HS-5 (cell line): ENCODE measurements around the gene KLLN.
"Not testable (repeated sequence)": the region's sequence is repeated elsewhere in the genome, so short reads cannot be mapped to it uniquely, and the experiment has no call there.

Experiments used
- DNase-seq: peaks from one replicate; pipeline ENCODE4 v3.0.0-alpha.2; 2012; ENCODE audit warnings: low read depth

KLLN gene

DNA sequence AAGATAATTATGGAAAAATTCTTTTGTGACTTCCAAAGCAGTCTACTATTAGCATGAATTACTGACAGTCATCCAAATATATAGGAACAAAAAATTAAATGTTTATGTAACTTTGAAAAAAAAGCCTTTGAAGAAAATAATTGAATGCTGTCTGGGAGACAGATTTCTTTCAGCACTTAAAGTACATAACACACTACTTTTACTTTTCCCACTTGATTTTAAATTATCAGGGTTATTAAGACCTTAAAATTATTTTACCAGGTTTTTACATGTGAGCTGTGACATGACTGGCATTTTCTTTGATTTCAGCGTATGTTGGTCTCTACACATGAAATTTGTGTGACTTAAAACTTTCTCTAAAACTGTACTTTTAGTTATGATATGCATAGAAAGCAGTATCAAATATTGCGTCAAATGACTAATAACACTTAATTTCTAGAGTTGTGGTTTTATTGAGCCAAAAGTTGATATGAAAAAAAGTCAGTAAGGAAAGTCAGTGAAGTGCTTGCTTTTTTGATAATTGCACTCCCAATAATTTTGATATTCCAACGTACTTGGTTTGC is 3.2 kb upstream of the KLLN start:
- DNase-seq = no peak

- no peak for DNase-seq
Observed at GRCh38 chr10:87865241-87865881, 2.0 kb upstream of the KLLN start.

GRCh38 chr10:87864496-87865059 is 1.2 kb upstream of the KLLN start:
- no peak for DNase-seq

- not testable (repeated sequence) for DNase-seq
Observed at GRCh38 chr10:87863951-87864495, 690 bp upstream of the KLLN start.

DNA sequence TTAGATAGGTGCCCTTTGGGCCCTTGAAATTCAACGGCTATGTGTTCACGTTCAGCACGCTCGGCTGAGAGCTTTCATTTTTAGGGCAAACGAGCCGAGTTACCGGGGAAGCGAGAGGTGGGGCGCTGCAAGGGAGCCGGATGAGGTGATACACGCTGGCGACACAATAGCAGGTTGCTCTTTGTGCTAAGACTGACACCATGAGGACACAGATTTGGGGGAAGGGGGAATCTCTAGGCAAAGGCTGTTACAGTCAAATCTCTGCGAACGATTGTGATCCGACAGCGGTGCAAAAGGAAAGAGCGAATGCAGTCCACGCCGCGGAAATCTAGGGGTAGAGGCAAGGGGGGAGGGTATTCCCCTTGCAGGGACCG is 667 bp downstream of the KLLN start:
- no peak for DNase-seq

- peak; percentile 92 for DNase-seq
Observed at GRCh38 chr10:87861953-87862678, 1.2 kb downstream of the KLLN start.

- peak; percentile 63 for DNase-seq
Observed at GRCh38 chr10:87861566-87861952, 1.8 kb downstream of the KLLN start.

- no peak for DNase-seq
Observed at GRCh38 chr10:87860816-87861403, 2.4 kb downstream of the KLLN start.

DNA sequence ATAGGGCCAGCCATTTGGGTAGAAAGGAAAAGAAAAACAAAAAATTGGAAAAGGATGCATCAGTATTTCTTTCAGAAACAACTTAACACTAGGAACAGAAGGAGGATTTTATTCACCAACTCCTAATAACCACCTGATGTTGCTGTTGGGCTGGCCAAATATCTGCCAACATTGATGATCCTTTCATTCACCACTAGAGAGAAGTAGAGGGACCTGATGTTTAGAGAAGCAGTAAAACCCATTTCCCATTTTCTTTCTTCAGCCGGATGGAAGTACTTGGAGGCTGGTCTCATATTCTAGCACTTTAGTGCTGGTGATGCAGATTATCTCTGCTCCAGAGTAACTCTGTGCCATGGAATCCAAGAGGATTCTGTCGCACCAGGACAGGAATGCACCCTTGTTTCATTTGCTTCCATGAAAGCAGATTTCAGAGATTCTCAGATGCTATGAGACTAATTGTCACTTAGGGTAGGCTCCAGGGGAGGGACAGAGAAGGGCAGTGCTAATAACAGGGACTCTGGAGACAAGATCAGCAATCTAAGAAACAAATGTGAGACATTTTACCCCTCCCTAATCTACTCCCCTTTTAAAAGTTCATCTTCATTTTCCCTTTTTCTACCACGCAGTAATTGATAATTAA is 3.1 kb downstream of the KLLN start:
- DNase-seq = no peak

- DNase-seq = not testable (repeated sequence)
Observed at GRCh38 chr10:87855665-87856064, 7.7 kb downstream of the KLLN start.

DNA sequence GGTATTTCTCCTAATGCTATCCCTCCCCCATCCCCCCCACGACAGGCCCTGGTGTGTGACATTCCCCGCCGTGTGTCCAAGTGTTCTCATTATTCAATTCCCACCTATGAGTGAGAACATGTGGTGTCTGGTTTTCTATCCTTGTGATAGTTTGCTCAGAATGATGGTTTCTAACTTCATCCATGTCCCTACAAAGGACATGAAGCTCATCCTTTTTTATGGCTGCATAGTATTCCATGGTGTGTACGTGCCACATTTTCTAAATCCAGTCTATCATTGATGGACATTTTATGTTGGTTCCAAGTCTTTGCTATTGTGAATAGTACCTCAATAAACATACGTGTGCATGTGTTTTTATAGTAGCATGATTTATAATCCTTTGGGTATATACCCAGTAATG is 8.1 kb downstream of the KLLN start:
- not testable (repeated sequence) for DNase-seq

DNA sequence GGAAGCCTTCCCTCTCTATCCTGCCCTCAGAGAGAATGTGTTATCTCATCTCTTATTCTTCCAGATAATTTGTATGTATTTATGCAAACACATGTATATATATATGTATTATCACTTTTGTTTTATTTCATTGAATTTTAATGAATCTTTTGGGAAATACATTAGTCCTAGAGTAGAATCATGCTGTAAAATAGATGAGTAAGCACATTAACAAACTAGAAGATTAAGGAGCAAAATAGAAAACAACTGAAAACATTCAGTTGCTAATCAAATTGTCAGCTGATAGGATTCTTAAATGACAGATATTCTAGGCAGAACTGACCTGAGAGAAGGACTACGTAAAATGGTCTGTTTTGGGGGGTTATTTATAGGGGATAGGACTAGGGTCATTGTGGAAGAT is 11.2 kb downstream of the KLLN start:
- no peak for DNase-seq

DNA sequence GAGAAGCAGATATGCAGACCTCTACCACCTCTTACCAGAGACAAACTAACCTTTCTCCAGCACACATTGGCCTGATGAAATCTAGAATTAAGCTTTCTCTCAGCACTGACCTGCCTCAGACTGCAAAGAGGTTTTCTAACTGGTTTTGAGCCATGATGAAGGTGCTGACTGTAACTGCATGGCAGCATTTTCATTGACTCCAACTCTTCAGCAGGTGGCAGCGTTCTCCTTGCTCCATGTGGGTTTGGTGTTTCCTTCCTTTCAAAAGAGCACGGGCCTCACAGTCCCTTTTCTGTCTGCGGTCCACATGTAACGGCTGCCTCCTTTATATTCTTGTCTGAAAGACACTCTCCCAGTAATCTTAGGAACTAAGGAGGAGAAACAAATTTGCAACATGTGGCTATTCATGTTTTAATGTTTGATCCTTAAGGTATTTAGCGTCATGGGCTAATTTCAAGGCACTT is 12.6 kb downstream of the KLLN start:
- DNase-seq = no peak

DNA sequence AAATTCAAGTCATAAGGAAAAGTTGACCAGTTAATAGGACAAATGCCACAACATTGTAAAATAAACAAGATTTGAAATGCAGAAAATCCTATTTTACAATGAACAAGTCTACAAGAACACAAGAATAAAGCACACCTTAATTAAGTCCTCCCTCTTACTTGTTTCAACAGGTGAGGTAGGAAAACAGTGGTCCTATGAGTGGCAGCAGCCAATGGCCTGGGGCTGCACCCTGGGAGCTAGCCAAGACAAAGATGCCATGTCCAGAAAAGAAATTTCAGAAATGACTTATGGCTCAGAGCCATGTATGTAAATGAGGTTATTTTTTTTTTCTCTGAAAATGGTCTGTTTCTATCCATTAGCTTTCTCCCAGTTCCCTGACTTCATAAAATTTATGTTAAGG is 14.3 kb downstream of the KLLN start:
- no peak for DNase-seq

- no peak for DNase-seq
Observed at GRCh38 chr10:87847550-87847949, 15.8 kb downstream of the KLLN start.

DNA sequence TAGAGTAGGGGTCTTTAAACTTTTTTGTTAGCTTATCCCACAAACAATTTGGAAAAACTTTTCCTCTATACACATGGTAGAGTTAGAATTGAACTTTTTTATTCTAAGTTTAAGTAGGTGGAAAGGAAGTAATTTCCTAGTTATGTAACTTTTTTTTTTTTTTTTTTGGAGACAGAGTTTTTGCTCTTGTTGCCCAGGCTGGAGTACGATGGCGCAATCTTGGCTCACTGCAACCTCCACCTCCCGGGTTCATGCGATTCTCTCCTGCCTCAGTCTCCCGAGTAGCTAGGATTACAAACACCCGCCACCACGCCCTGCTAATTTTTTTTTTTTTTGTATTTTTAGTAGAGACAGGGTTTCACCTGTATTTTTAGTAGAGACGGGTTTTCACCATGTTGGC is 16.6 kb downstream of the KLLN start:
- DNase-seq = not testable (repeated sequence)

GRCh38 chr10:87846023-87846422 is 17.3 kb downstream of the KLLN start:
- no peak for DNase-seq

GRCh38 chr10:87845624-87845998 is 17.7 kb downstream of the KLLN start:
- no peak for DNase-seq

GRCh38 chr10:87844837-87845623 is 18.3 kb downstream of the KLLN start:
- no peak for DNase-seq

- no peak for DNase-seq
Observed at GRCh38 chr10:87843714-87844113, 19.6 kb downstream of the KLLN start.
